GM06990 (cell line): ENCODE results near the gene ANKRD17.

Experiments
- DNase-seq: peaks from one replicate; pipeline ENCODE4 v3.0.0-alpha.2; 2011; ENCODE audit not compliant: insufficient read length; ENCODE audit errors: extremely low read depth
- H3K27me3 ChIP-seq: replicated peaks from 2 replicates; pipeline ENCODE4 v1.6.0; 2011; ENCODE audit warnings: low read length; ENCODE audit not compliant: control insufficient read depth, insufficient read depth
- H3K36me3 ChIP-seq: 2 replicates; pipeline ENCODE4 v1.5.1; 2011; ENCODE audit warnings: low read length; ENCODE audit not compliant: control insufficient read depth, insufficient read depth
- H3K4me3 ChIP-seq: replicated peaks from 2 replicates; pipeline ENCODE4 v1.5.1; 2011; ENCODE audit warnings: low read depth, mild to moderate bottlenecking, control low read depth, low read length
- CTCF ChIP-seq: IDR thresholded peaks from 2 replicates; pipeline ENCODE4 v1.5.1; 2011; ENCODE audit warnings: low read length, control low read depth, mild to moderate bottlenecking, inconsistent platforms; ENCODE audit not compliant: insufficient read depth, poor library complexity, severe bottlenecking

ANKRD17 gene

GRCh38 chr4:73244945-73245601, 13.5 kb downstream of the ANKRD17 start:
- DNase-seq, result no peak
- Histone ChIP-seq H3K4me3 (no peak overlapping the region), H3K36me3 (no peaks in the 10 kb centered on the region; the same call in 1 of the 2 replicates), H3K27me3 (no peaks in the 10 kb centered on the region)
- TF ChIP-seq CTCF, result no peak

GRCh38 chr4:73237044-73237443, 21.6 kb downstream of the ANKRD17 start:
- TF ChIP-seq CTCF, result no peak
- Histone ChIP-seq H3K27me3 (no peaks in the 10 kb centered on the region), H3K4me3 (no peak overlapping the region), H3K36me3 (peaks cover 5% of the 10 kb centered on the region)
- DNase-seq, result no peak

- Histone ChIP-seq H3K4me3 (no peak overlapping the region), H3K36me3 (peaks cover 5% of the 10 kb centered on the region), H3K27me3 (no peaks in the 10 kb centered on the region)
- no peak for TF ChIP-seq CTCF
- DNase-seq, result no peak
Measured at GRCh38 chr4:73236151-73236550, 22.4 kb downstream of the ANKRD17 start.

GRCh38 chr4:73234712-73235111, 23.9 kb downstream of the ANKRD17 start:
- DNase-seq, result no peak
- Histone ChIP-seq H3K36me3 (peaks cover 5% of the 10 kb centered on the region), H3K4me3 (no peak overlapping the region), H3K27me3 (no peaks in the 10 kb centered on the region)
- TF ChIP-seq CTCF, result no peak

GRCh38 chr4:73231518-73232487, 26.8 kb downstream of the ANKRD17 start:
- Histone ChIP-seq H3K27me3 (no peaks in the 10 kb centered on the region), H3K36me3 (peaks cover 5% of the 10 kb centered on the region), H3K4me3 (no peak overlapping the region)
- no peak for TF ChIP-seq CTCF
- no peak for DNase-seq
